GM23248 (cell line): ENCODE results near the gene ZNF646. TPM values are rescaled to one million over a fixed set of nuclear protein-coding genes. Genes with fewer than 3 reads are reported as not detected.
"Not testable (repeated sequence)": the region's sequence is repeated elsewhere in the genome, so short reads cannot be mapped to it uniquely, and the experiment has no call there.

Experiments used
- DNase-seq: peaks from one replicate; pipeline ENCODE4 v3.0.0-alpha.2; 2015
- H2AFZ ChIP-seq: fragments of 200-600 bp; sonication (generic); 2 replicates; pipeline ENCODE4 v1.6.1; 2016; ENCODE audit warnings: antibody characterized with exemption
- H3F3A ChIP-seq: fragments of 200-600 bp; sonication (generic); 2 replicates; pipeline ENCODE4 v1.6.1; 2016; ENCODE audit warnings: mild to moderate bottlenecking, antibody characterized with exemption, mixed run types; ENCODE audit not compliant: insufficient read depth
- H3K27ac ChIP-seq: fragments of 200-600 bp; sonication (generic); 2 replicates; pipeline ENCODE4 v1.5.1; 2016; ENCODE audit warnings: mild to moderate bottlenecking
- H3K27me3 ChIP-seq: fragments of 200-600 bp; sonication (generic); replicated peaks from 2 replicates; pipeline ENCODE4 v1.6.1; 2016; ENCODE audit warnings: mild to moderate bottlenecking; ENCODE audit not compliant: insufficient read depth
- H3K36me3 ChIP-seq: fragments of 200-600 bp; sonication (generic); 2 replicates; pipeline ENCODE4 v1.6.1; 2016; ENCODE audit warnings: low read depth, mild to moderate bottlenecking
- H3K4me1 ChIP-seq: fragments of 200-600 bp; sonication (generic); 2 replicates; pipeline ENCODE4 v1.6.1; 2016; ENCODE audit warnings: mild to moderate bottlenecking; ENCODE audit not compliant: insufficient read depth
- H3K4me2 ChIP-seq: fragments of 200-600 bp; sonication (generic); one replicate; pipeline ENCODE4 v1.6.1; 2016; ENCODE audit warnings: mild to moderate bottlenecking; ENCODE audit not compliant: unreplicated experiment
- H3K4me3 ChIP-seq: fragments of 200-600 bp; sonication (generic); 2 replicates; pipeline ENCODE4 v1.5.1; 2016; ENCODE audit warnings: mild to moderate bottlenecking
- H3K79me2 ChIP-seq: fragments of 200-600 bp; sonication (generic); 2 replicates; pipeline ENCODE4 v1.6.1; 2016; ENCODE audit warnings: mild to moderate bottlenecking; ENCODE audit not compliant: insufficient read depth
- H3K9ac ChIP-seq: fragments of 200-600 bp; sonication (generic); 2 replicates; pipeline ENCODE4 v1.6.1; 2016; ENCODE audit warnings: mild to moderate bottlenecking
- H3K9me2 ChIP-seq: fragments of 200-600 bp; sonication (generic); 2 replicates; pipeline ENCODE4 v1.6.1; 2016; ENCODE audit warnings: mixed run types, mild to moderate bottlenecking, moderate library complexity; ENCODE audit not compliant: insufficient read depth
- H3K9me3 ChIP-seq: fragments of 200-600 bp; sonication (generic); one replicate; pipeline ENCODE4 v1.6.1; 2017; ENCODE audit warnings: low read depth
- H4K20me1 ChIP-seq: fragments of 200-600 bp; sonication (generic); 2 replicates; pipeline ENCODE4 v1.6.0; 2016; ENCODE audit not compliant: insufficient read depth
- EZH2 ChIP-seq: fragments of 200-600 bp; sonication (generic); IDR thresholded peaks from 2 replicates; pipeline ENCODE4 v1.6.1; 2018; ENCODE audit warnings: antibody characterized with exemption, mild to moderate bottlenecking; ENCODE audit not compliant: insufficient read depth, poor library complexity, severe bottlenecking
- EZH2phosphoT487 ChIP-seq: fragments of 200-600 bp; sonication (generic); IDR thresholded peaks from 2 replicates; pipeline ENCODE4 v1.6.1; 2018; ENCODE audit warnings: antibody characterized with exemption, moderate library complexity, mild to moderate bottlenecking, low read depth; ENCODE audit not compliant: insufficient read depth
- WGBS, 2 experiments: methylation state at CpG; one replicate each; pipeline ENCODE4 v1.1.6; 2015 to 2017; ENCODE audit warnings: low lambda C conversion rate in 2 of 2, low coverage in 1 of 2; ENCODE audit errors: missing lambda C conversion rate in 2 of 2; 5-methylcytosine and 5-hydroxymethylcytosine counted together
- in situ Hi-C: fragments of 300-500 bp; cut with MboI; formaldehyde crosslinking; loops from 2 replicates; pipeline ENCODE4 v1.15.0; 2020
- polyA plus RNA-seq: library from polyadenylated mRNA; unstranded; fragments of >200 nt; fragmentation: Nextera tagmentation; extraction: Ambion mirVana; gene quantifications from 2 replicates; pipeline ENCODE4 v1.2.1, GENCODE V29; 2016
- total RNA-seq: library from RNA; depleted of rRNA; stranded (reverse); fragments of >200 nt; shearing (Covaris generic); gene quantifications from 2 replicates; pipeline ENCODE4 v1.2.3, GENCODE V29; 2014

ZNF646 gene
- total and polyA plus RNA-seq, 2 experiments from 2014 or later = 3.5 to 10.6 TPM

DNA sequence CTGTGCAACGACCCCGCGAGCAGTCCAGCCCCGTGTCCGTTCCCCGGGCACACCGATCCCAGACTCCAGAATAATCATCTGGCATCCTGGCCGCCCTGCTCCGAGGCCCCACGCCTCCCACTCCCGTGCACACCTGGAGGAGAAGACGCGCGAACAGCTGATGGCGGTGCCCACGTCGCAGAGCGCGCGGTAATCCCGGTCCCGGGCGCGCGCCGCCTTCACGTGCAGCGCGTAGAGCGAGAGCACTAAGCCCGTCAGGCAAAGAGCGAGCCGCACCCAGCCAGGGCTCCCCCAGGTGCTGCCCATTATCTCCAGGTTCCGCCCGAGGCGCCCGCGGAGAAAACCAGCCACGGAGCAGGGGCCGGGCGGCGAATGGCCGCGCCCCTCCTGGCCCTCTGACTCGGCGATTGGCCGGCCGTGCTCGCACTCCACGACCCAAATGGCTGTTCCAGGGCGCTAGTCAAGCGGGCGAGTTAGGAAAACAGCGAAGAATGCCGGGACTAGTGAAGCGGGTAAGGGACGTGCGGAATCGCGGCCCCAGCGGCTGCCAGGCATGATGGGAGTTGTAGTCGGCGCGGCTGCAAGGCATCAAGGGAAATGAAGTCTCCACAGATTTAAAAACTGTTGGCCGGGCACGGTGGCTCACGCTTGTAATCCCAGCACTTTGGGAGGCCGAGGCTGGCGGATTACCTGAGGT, 20.4 kb downstream of the ZNF646 start, which contains the start of gene VKORC1:
Gene VKORC1, minus strand, starts transcription at position 374 of the 697 bp plus-strand sequence. Its CDS starts 68 bp downstream, at position 306.
- Histone ChIP-seq H2AFZ (peak within 1 kb of the TSS; percentile 79), H3K9ac (peak within 1 kb of the TSS; percentile 94), H4K20me1 (no peaks in the 10 kb centered on the region), H3K36me3 (peaks cover 8% of the 10 kb centered on the region; the same call in 1 of the 2 replicates), H3K27ac (peak within 1 kb of the TSS; percentile 93), H3K9me2 (no peaks in the 10 kb centered on the region), H3K79me2 (peaks cover 43% of the 10 kb centered on the region), H3K4me1 (peaks cover 33% of the 10 kb centered on the region), H3K4me2 (peak within 1 kb of the TSS; percentile 96), H3F3A (peaks cover 21% of the 10 kb centered on the region), H3K4me3 (peak within 1 kb of the TSS; percentile 92), H3K9me3 (no peaks in the 10 kb centered on the region), H3K27me3 (no peaks in the 10 kb centered on the region)
- DNase-seq = peak; percentile 100
- WGBS, 2 experiments = 0 to 1% methylated on average over 68 to 69 of the region's 69 CpGs
- TF ChIP-seq EZH2phosphoT487 = no peak
- no peak for TF ChIP-seq EZH2
- in situ Hi-C loops = no loop called here

DNA sequence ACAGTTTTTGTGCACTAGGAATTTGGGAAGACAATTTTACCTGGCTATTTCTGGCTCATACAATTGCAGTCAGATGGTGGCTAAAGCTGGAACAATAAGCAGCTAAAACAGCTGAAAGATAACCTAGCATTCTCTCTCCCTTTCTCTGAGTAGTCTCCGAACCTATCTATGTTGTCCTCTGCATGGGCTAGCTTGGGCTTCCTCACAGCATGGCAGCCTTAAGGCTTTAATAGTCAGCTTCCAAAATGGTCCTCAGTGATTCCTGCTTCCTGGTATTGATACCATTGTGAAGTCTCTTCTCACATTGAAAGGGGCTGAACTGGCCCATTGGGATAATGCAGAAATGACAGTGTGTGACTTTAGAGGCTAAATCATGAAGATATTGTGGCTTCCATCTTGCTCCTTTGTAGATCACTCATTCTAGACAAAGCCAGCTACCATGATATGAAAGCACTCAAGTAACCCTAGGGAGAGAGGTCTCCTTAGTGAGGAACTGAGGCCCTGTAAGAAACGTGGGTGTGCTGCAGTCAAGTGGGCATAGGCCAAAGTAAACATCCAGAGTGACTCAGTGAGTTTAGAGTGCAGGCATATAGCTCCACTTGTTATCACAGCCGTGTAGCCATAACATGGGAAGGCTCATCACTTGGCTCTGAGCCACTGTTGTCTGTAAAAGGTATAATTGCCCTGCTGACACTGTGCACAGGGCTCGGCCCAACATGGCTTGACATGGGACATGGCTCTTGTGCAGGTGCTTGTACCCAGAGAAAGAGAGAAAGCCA, 25.8 kb downstream of the ZNF646 start:
- DNase-seq = peak; percentile 63
- Histone ChIP-seq H3F3A (0 out of 2 replicates have a peak, but pooled peaks cover 5% of the 10 kb centered on the region), H3K9ac (no peak overlapping the region), H3K4me3 (no peak overlapping the region), H2AFZ (no peak overlapping the region), H3K36me3 (no peaks in the 10 kb centered on the region), H4K20me1 (no peaks in the 10 kb centered on the region), H3K4me1 (peaks cover 6% of the 10 kb centered on the region; the same call in 1 of the 2 replicates), H3K9me3 (no peaks in the 10 kb centered on the region), H3K27ac (no peak overlapping the region), H3K79me2 (no peaks in the 10 kb centered on the region), H3K27me3 (no peaks in the 10 kb centered on the region), H3K4me2 (no peak overlapping the region), H3K9me2 (no peaks in the 10 kb centered on the region)
- WGBS, 2 experiments = 41 to 43% methylated on average over 4 of the region's 4 CpGs
- in situ Hi-C loops = no loop called here
- TF ChIP-seq EZH2 (no peak), EZH2phosphoT487 (no peak)

DNA sequence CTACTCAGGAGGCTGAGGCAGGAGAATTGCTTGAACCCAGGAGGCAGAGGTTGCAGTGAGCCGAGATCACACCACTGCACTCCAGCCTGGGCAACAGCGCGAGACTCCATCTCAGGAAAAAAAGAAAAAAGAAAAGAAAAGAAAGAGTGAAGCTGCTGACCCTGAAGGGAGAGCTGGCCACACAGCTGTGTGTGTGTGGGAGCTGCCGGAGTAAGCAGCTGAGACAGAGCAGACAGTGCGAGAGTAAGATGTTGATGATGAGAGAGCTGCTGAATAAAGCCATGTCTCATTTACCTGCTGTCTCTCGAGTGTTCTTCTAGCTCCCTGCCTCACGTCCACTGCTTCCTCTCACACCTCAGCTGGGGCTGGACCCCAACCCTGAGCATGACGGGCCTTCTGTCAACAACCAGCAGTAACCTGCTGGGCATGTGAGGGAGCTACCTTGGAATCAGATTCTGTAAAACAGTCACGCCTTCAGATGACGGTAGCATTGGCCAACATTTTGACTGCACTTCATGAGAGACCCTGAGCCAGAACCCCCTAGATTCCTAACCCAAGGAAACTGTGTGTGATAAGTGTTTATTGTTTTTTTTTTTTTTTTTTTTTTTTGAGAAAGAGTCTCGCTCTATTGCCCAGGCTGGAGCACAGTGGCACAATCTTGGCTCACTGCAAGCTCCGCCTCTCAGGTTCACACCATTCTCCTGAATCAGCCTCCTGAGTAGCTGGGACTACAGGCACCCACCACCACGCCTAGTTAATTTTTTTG, 26.8 kb downstream of the ZNF646 start:
- H3K79me2 ChIP-seq, in situ Hi-C loops, H3K27me3 ChIP-seq, H3K4me1 ChIP-seq, H3K4me2 ChIP-seq, H3K9me3 ChIP-seq, H4K20me1 ChIP-seq, H3K27ac ChIP-seq, DNase-seq, H3K36me3 ChIP-seq, H3F3A ChIP-seq, H3K4me3 ChIP-seq, H2AFZ ChIP-seq, H3K9ac ChIP-seq, H3K9me2 ChIP-seq: not testable (repeated sequence)
- 89 to 93% methylated on average over 12 to 13 of the region's 13 CpGs for WGBS, 2 experiments

DNA sequence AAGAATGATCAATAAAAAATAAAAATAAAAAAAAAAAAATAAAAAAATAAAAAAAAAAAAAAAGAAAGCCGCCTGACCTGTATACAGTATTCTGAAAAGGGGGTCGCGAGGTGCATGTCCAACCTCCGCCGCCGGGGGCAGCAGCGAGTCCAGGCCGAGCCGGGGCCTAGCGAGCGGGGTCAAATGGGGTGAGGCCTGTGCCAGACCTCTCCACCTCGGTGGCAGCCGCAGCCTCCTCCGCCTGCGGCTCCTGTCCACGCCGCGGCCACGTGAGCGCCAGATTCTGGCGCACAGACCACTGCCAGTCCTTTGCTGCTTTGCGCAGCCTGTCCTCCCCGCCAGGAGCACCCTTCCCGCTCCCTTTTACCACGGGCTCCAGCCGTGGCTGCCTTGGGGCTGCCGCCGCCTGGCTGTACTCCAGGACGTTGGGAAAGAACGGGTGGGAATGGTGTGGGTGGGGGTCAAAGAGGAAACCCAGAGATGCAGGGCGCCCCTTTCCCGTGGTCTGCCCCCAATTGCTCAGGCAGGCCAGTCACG, 31.5 kb downstream of the ZNF646 start:
- Histone ChIP-seq H3K9ac (peak overlapping the region; percentile 66), H3F3A (0 out of 2 replicates have a peak, but pooled peaks cover 5% of the 10 kb centered on the region), H3K9me3 (no peaks in the 10 kb centered on the region), H3K9me2 (no peaks in the 10 kb centered on the region), H3K4me2 (peak overlapping the region; percentile 11), H3K36me3 (peaks cover 4% of the 10 kb centered on the region; the same call in 1 of the 2 replicates), H4K20me1 (no peaks in the 10 kb centered on the region), H3K27me3 (no peaks in the 10 kb centered on the region), H3K4me3 (no peak overlapping the region), H3K27ac (0 out of 2 replicates have a peak overlapping the region, but pooled peaks have one; percentile 8), H2AFZ (peak overlapping the region; percentile 75), H3K79me2 (peaks cover 24% of the 10 kb centered on the region), H3K4me1 (0 out of 2 replicates have a peak, but pooled peaks cover 6% of the 10 kb centered on the region)
- TF ChIP-seq EZH2phosphoT487 (no peak), EZH2 (no peak)
- DNase-seq = peak; percentile 81
- 6 to 8% methylated on average over 32 to 33 of the region's 33 CpGs for WGBS, 2 experiments
- in situ Hi-C loops = no loop called here
